IPS-20b (cell line): ENCODE results near the gene KDM5B.

Experiments used
- H3K27ac ChIP-seq: one replicate; pipeline ENCODE4 v1.5.1; 2013; ENCODE audit warnings: low read length
- H3K27me3 ChIP-seq: 2 replicates; pipeline ENCODE4 v1.6.1; 2013; ENCODE audit warnings: mild to moderate bottlenecking, low read length, inconsistent platforms; ENCODE audit not compliant: insufficient read depth
- H3K36me3 ChIP-seq: 2 replicates; pipeline ENCODE4 v1.6.1; 2013; ENCODE audit warnings: low read depth, mild to moderate bottlenecking, inconsistent platforms, low read length, moderate library complexity; ENCODE audit not compliant: insufficient read depth
- H3K4me1 ChIP-seq: 2 replicates; pipeline ENCODE4 v1.6.1; 2013; ENCODE audit warnings: mild to moderate bottlenecking, control low read depth, inconsistent platforms, low read length, moderate library complexity; ENCODE audit not compliant: insufficient read depth
- H3K4me3 ChIP-seq: 2 replicates; pipeline ENCODE4 v1.5.1; 2013; ENCODE audit warnings: mild to moderate bottlenecking, low read length, inconsistent platforms
- H3K9ac ChIP-seq: 2 replicates; pipeline ENCODE4 v1.6.1; 2013; ENCODE audit warnings: low read depth, mild to moderate bottlenecking, inconsistent platforms, low read length, moderate library complexity
- H3K9me3 ChIP-seq: 2 replicates; pipeline ENCODE4 v1.6.1; 2013; ENCODE audit warnings: mild to moderate bottlenecking, low read depth, low read length, inconsistent platforms; ENCODE audit not compliant: insufficient read depth

The KDM5B gene

DNA sequence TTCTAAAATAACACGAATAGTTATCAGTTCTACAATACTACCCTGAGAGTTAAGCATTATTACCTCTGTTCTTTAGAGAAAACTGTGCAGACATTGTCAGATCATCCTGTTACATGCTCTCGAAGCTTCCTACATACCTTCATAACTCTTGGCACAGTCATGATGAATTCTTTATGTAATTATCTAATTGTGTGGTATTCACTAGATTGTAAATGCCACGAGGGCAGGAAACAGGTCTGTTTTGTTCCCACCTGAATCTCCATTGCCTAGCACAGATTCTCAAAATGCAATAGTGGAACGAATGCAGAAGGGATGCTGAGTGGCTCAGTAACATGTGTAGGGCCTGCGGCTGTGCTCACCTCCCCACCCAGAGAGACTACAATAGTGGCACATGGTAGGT, 101.4 kb downstream of the KDM5B start:
- no peak overlapping the region for H3K4me3 ChIP-seq
- H3K27ac ChIP-seq: no peak overlapping the region
- no peaks in the 10 kb centered on the region for H3K9me3 ChIP-seq
- peaks cover 12% of the 10 kb centered on the region; the same call in 1 of the 2 replicates for H3K4me1 ChIP-seq
- H3K9ac ChIP-seq: no peak overlapping the region
- H3K36me3 ChIP-seq: no peaks in the 10 kb centered on the region
- H3K27me3 ChIP-seq: peaks cover 58% of the 10 kb centered on the region

DNA sequence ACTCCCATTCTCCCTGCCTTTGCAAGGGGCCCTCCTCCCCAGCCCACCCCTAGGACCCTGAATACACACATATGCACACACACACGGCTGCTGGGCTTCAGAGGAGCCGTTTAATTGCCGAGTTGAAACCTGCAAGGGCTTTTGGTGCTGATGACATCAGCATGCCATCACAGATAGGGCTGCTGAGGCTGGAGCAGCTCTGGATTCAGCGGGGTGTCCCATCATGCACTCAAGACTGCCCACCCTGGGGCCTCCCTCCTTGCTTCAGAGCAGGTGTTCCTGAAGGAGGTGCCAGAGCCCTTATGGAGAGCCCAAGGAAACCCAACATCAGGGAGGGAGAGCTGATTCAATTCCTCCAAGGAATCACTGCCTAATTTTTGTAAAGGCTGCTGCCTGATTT, 103.6 kb downstream of the KDM5B start:
- Histone ChIP-seq H3K9me3 (no peaks in the 10 kb centered on the region), H3K36me3 (no peaks in the 10 kb centered on the region), H3K27ac (no peak overlapping the region), H3K4me3 (no peak overlapping the region), H3K27me3 (peaks cover 36% of the 10 kb centered on the region), H3K9ac (no peak overlapping the region), H3K4me1 (peaks cover 3% of the 10 kb centered on the region; the same call in 1 of the 2 replicates)

DNA sequence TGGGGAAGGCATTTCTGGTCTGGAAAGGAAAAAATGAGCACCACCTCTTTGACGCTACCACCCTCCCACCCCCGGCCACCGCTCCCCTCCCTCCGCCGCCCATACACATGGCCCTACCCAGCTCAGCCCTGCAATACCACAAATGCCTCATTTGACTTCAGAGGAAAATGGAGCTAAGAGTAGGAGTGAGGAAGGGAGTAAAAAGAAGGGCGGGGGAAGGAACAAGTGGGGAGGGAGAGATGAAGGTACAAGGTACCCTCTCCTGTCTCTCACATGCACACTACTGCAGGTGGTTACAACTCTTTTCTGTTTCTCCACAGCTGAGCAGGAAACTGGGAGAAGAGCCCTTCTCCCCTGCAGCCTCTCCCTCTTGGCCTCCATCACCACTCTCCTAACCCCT, 105.0 kb downstream of the KDM5B start:
- H3K9ac ChIP-seq: no peak overlapping the region
- no peaks in the 10 kb centered on the region for H3K36me3 ChIP-seq
- H3K27ac ChIP-seq: no peak overlapping the region
- no peaks in the 10 kb centered on the region for H3K9me3 ChIP-seq
- peaks cover 22% of the 10 kb centered on the region for H3K27me3 ChIP-seq
- peaks cover 3% of the 10 kb centered on the region; the same call in 1 of the 2 replicates for H3K4me1 ChIP-seq
- no peak overlapping the region for H3K4me3 ChIP-seq

DNA sequence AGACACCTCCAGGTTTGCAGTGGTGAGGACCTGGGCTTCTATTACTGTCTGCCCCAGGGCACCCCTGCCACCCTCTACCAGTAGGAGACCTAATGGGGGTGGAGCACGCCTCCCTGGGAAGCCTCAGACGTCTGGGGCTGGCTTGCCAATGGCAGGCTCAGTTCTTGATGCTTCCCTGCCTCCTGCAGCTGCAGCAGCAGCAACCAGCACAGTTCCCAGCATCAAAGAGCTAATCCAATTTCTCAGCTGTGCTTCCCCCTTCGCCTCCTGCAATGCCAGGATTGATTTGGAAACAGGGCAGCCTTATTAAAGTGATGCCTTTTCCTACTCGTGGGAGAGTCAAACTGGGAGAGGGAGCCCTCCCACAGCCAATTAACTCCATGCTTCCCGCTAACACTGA, 106.1 kb downstream of the KDM5B start:
- Histone ChIP-seq H3K4me1 (peaks cover 3% of the 10 kb centered on the region; the same call in 1 of the 2 replicates), H3K36me3 (no peaks in the 10 kb centered on the region), H3K27me3 (peaks cover 11% of the 10 kb centered on the region; the same call in 1 of the 2 replicates), H3K9me3 (no peaks in the 10 kb centered on the region), H3K9ac (no peak overlapping the region), H3K27ac (no peak overlapping the region), H3K4me3 (no peak overlapping the region)

DNA sequence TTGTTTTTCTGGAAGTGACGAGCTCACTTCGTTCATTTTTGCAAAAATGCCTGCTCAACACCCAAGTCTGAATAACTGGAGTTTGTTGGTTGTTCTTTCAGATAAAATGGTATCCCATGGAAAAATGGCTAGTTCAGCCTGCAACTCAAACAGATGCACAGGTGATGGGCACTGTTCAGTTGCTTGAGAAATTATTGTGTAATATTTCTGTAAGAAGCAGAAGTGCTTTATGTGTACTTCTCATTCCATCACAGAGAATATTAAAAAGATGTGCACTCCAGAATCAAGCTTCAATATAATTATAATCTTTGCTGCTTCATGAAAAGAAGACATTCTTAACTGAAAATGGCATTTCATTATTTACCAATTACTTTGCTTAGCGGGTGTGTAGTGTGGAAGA, 107.0 kb downstream of the KDM5B start:
- Histone ChIP-seq H3K4me3 (no peak overlapping the region), H3K27ac (no peak overlapping the region), H3K36me3 (no peaks in the 10 kb centered on the region), H3K9ac (no peak overlapping the region), H3K4me1 (peaks cover 3% of the 10 kb centered on the region; the same call in 1 of the 2 replicates), H3K27me3 (peaks cover 2% of the 10 kb centered on the region; the same call in 1 of the 2 replicates), H3K9me3 (no peaks in the 10 kb centered on the region)

DNA sequence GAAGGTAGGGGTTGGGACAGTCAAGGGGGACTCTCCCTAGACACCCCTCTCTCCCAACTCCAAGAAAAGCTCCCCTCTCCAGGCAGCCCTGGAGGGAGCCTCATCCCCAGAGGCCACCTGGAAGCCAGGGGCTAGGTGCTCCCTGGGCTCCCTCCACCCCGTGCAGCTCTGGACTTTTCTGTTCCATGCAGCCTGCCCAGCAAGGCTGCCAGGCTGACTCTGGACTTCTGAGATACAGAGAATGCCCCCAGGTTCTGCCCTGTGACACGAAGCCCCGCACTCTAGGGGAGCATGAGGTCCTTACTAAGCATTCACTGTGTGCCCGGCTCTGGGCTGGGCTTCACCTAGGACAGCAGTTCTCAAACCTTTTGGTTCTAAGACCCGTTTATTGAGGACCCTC, 108.2 kb downstream of the KDM5B start:
- Histone ChIP-seq H3K9ac (no peak overlapping the region), H3K27ac (no peak overlapping the region), H3K36me3 (no peaks in the 10 kb centered on the region), H3K4me1 (no peaks in the 10 kb centered on the region; the same call in 1 of the 2 replicates), H3K4me3 (no peak overlapping the region), H3K9me3 (no peaks in the 10 kb centered on the region), H3K27me3 (peaks cover 9% of the 10 kb centered on the region; the same call in 1 of the 2 replicates)

DNA sequence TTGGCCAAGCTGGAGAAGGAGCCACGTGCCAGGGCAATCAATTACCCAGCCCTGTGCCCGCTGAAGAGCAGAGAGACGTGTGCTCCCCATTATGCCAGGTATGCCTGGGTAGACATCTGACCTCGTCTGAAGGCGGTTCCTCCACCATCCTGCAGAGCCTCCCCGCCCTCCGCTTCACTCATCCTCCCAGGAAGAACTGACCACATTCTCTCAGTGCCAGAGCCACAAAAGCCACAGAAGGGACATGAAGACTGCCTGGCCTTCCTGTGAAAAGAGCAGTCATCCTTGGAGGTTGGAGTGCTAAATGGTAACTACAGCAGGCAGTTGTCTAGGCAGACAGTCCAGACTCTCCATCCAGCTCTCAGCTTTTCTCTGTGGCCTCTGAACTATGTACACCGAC, 109.9 kb downstream of the KDM5B start:
- Histone ChIP-seq H3K27me3 (peaks cover 11% of the 10 kb centered on the region; the same call in 1 of the 2 replicates), H3K4me1 (no peaks in the 10 kb centered on the region), H3K36me3 (no peaks in the 10 kb centered on the region), H3K4me3 (no peak overlapping the region), H3K9ac (no peak overlapping the region), H3K9me3 (no peaks in the 10 kb centered on the region), H3K27ac (no peak overlapping the region)

DNA sequence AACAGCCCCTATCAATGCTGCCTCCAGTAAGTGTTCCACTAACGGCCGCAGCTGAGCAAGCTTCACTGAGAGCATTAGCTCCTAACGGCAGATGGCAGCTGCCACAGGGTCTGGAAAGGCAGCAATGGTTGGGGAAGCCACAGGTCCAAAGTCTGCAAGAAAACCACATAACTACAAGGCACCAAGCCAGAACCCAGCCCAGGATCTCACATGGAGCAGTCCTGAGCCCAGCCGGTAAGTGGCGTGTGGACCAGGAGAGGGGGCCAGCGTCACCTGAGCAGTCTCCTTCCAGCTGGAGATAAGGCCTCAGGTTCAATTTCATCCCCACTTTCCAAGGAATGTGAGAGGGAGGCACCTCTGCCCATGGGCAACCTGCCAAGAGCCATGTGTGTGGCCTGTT, 111.2 kb downstream of the KDM5B start:
- no peak overlapping the region for H3K27ac ChIP-seq
- H3K9me3 ChIP-seq: no peaks in the 10 kb centered on the region
- H3K4me3 ChIP-seq: no peak overlapping the region
- H3K9ac ChIP-seq: no peak overlapping the region
- no peaks in the 10 kb centered on the region for H3K4me1 ChIP-seq
- no peaks in the 10 kb centered on the region for H3K36me3 ChIP-seq
- H3K27me3 ChIP-seq: peaks cover 11% of the 10 kb centered on the region; the same call in 1 of the 2 replicates

DNA sequence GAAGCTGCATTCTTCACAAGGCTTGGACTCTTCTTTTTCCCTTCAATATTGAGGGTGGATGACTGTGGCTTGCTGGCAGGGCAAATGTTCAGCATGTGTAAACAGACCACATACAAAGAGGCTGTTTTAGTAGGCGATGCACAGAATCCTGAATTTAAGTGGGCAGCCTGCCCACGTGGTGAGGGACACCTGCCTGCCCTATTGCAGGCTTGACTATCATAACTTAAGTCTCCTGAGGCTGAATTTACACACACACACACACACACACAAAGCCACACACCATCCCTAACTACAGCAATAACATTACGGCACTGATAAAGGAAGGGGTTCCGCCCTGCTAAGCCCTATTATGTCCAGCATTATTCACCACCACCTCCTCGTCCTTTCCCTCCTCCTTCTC, 113.9 kb downstream of the KDM5B start:
- H3K9me3 ChIP-seq: no peaks in the 10 kb centered on the region
- H3K27ac ChIP-seq: no peak overlapping the region
- H3K4me1 ChIP-seq: no peaks in the 10 kb centered on the region
- H3K4me3 ChIP-seq: no peak overlapping the region
- H3K36me3 ChIP-seq: no peaks in the 10 kb centered on the region
- H3K27me3 ChIP-seq: peaks cover 11% of the 10 kb centered on the region; the same call in 1 of the 2 replicates
- no peak overlapping the region for H3K9ac ChIP-seq

DNA sequence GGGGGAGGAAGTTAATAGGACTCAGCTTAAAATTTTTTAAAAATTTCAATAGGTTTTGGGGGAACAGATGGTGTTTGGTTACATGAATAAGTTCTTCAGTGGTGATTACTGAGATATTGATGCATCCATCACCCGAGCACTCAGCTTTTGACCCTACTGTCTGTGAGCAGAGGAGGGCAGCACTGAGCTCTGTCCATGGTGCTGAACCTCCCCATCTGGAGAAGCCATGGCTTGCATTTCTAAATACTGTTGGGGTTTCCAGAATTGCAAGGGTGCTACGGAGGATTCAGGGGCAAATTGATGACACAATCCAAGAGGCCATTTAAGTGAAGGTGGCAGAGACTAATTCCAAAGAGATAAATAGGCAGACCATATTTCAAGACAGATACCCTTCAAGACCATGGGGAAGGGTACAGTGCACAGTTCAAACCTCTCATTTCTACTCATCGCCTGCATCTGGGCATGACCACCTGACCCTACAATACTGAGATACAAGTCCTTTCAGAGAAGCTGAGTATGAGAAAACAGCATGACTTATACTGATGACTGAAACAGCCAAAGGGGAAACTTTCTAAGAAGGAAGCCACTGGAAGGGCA, 115.2 kb downstream of the KDM5B start:
- no peak overlapping the region for H3K4me3 ChIP-seq
- no peaks in the 10 kb centered on the region for H3K4me1 ChIP-seq
- peaks cover 11% of the 10 kb centered on the region; the same call in 1 of the 2 replicates for H3K27me3 ChIP-seq

DNA sequence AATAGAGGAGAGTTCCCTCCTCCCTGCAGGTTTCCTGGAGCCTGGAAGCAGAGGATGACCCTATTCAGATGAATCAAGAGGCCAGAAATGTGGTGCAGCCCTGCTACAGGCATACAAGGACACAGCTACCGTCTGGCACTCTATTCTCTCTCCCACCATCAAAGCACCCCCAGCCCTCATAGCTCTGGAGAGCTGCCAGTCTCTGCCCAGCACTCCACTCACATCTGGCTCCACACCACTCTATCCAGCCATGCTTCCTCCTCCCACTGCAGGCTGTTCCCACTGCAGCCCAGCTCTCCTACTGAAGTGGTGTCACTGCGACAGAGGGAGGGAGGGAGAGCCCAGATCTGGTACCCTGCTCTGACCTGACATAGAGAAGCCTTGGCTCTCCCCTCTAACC, 116.4 kb downstream of the KDM5B start:
- Histone ChIP-seq H3K9ac (no peak overlapping the region), H3K36me3 (no peaks in the 10 kb centered on the region), H3K9me3 (no peaks in the 10 kb centered on the region), H3K4me3 (no peak overlapping the region), H3K4me1 (no peaks in the 10 kb centered on the region), H3K27me3 (peaks cover 11% of the 10 kb centered on the region; the same call in 1 of the 2 replicates), H3K27ac (no peak overlapping the region)

More for the DNA sequence above, 115.2 kb downstream of the KDM5B start:
- Histone ChIP-seq H3K36me3 (no peaks in the 10 kb centered on the region), H3K9ac (no peak overlapping the region), H3K9me3 (no peaks in the 10 kb centered on the region), H3K27ac (no peak overlapping the region)

DNA sequence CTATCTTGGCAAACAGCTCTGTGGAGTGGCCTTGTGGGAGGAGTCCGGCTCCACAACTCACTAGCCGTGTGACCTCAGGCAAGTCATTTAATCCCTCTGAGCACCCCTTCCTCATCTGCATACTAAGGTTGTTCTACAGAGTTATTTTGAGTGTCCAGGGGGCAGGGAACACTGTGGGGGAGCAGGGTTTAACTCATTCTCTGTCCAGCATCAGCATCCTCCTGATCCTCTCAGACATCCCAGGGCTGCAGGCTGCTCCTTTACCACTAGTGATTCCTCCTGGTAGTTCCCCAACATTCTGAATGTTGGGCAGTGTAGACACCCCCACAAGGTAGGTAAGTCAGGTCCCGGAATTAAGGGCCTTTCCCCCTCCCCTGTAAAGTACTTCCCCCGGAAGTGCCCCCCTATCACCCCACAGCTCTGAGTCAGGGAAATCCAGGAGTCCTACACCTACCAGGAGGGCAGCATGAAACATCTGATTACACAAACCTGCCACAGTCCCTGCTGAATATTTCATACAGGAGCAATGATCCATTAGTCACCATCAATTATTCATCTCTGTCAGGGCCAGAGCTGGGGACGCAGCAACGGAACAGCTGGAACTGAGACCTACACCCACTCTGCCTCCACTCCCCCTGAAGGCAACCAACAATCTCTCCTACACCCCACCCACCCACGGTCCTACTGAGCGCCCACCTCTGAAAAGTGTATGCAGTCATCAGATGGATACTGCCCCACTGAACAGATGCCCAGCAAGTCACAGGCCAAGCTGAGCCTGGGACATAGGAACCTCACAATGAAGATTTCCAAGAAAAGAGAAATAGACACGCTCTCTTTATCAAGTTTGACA, 118.5 kb downstream of the KDM5B start:
- H3K27ac ChIP-seq: no peak overlapping the region
- no peaks in the 10 kb centered on the region for H3K4me1 ChIP-seq
- no peaks in the 10 kb centered on the region for H3K36me3 ChIP-seq
- H3K9ac ChIP-seq: no peak overlapping the region
- no peak overlapping the region for H3K4me3 ChIP-seq
- H3K9me3 ChIP-seq: no peaks in the 10 kb centered on the region
- H3K27me3 ChIP-seq: no peaks in the 10 kb centered on the region; the same call in 1 of the 2 replicates
